T-helper 17 cell (primary cell): ENCODE data around the gene NOL11. TPM values are rescaled to one million over a fixed set of nuclear protein-coding genes. Genes with fewer than 3 reads are reported as not detected.
"Not testable (repeated sequence)": the region's sequence is repeated elsewhere in the genome, so short reads cannot be mapped to it uniquely, and the experiment has no call there.

Experiments used
- ATAC-seq: fragments of 150-1000 bp; cut with Tn5 transposase; 2 replicates; pipeline ENCODE4 v1.10.0; 2021; ENCODE audit warnings: mild to moderate bottlenecking, moderate library complexity
- DNase-seq, 3 donors: peaks; one replicate each; pipeline versions ENCODE4 v3.0.0 to v3.0.0-alpha.2; 2020 to 2021
- H3K9me3 ChIP-seq: one replicate; pipeline ENCODE4 v1.7.0; 2013; ENCODE audit warnings: low read length, mild to moderate bottlenecking; ENCODE audit not compliant: control insufficient read depth, poor library complexity, severe bottlenecking
- H3K27ac Mint-ChIP-seq: one replicate; pipeline ENCODE4 v1.8.0; 2022; ENCODE audit warnings: mild to moderate bottlenecking, moderate library complexity, mixed read lengths
- H3K27me3 Mint-ChIP-seq: one replicate; pipeline ENCODE4 v1.8.0; 2022; ENCODE audit warnings: mixed read lengths
- H3K36me3 Mint-ChIP-seq: one replicate; pipeline ENCODE4 v1.8.0; 2022; ENCODE audit warnings: low read depth, mixed read lengths
- H3K4me1 Mint-ChIP-seq: one replicate; pipeline ENCODE4 v1.8.0; 2022; ENCODE audit warnings: mild to moderate bottlenecking, mixed read lengths
- H3K4me3 Mint-ChIP-seq: one replicate; pipeline ENCODE4 v1.8.0; 2022; ENCODE audit warnings: mild to moderate bottlenecking, moderate library complexity, mixed read lengths
- total RNA-seq, 4 donors: library from RNA in 2 of 4; stranded (reverse) in 2 of 4; gene quantifications; one replicate each; pipeline ENCODE4 v1.2.3 and lab custom pipeline; 2022 to 2026

The NOL11 gene
- total RNA-seq, 2 donors from 2014 or later: 51.4 to 67.8 TPM

- H3K4me3 Mint-ChIP-seq: no peak overlapping the region
- H3K36me3 Mint-ChIP-seq: peaks cover 3% of the 10 kb centered on the region
- H3K27me3 Mint-ChIP-seq: no peaks in the 10 kb centered on the region
- DNase-seq: no peak
- H3K9me3 ChIP-seq: no peaks in the 10 kb centered on the region
- H3K27ac Mint-ChIP-seq: no peak overlapping the region
- H3K4me1 Mint-ChIP-seq: peaks cover 2% of the 10 kb centered on the region
- no peak for ATAC-seq
These were observed 33.7 kb downstream of the NOL11 start for GRCh38 chr17:67751101-67752074.

GRCh38 chr17:67752160-67752559, 34.4 kb downstream of the NOL11 start:
- not testable (repeated sequence) for H3K4me3 Mint-ChIP-seq, DNase-seq, H3K4me1 Mint-ChIP-seq, H3K27ac Mint-ChIP-seq, H3K27me3 Mint-ChIP-seq, ATAC-seq, H3K36me3 Mint-ChIP-seq, H3K9me3 ChIP-seq

GRCh38 chr17:67753026-67753425, 35.3 kb downstream of the NOL11 start:
- Mint-ChIP-seq H3K36me3 (peaks cover 3% of the 10 kb centered on the region), H3K4me3 (no peak overlapping the region), H3K4me1 (peaks cover 2% of the 10 kb centered on the region), H3K27ac (no peak overlapping the region), H3K27me3 (no peaks in the 10 kb centered on the region)
- ATAC-seq (no peak), DNase-seq (no peak)
- H3K9me3 ChIP-seq: no peaks in the 10 kb centered on the region

GRCh38 chr17:67754001-67754400, 36.3 kb downstream of the NOL11 start:
- ATAC-seq (no peak), DNase-seq (no peak)
- H3K9me3 ChIP-seq: no peaks in the 10 kb centered on the region
- Mint-ChIP-seq H3K4me3 (no peak overlapping the region), H3K4me1 (peaks cover 2% of the 10 kb centered on the region), H3K27me3 (no peaks in the 10 kb centered on the region), H3K36me3 (peaks cover 3% of the 10 kb centered on the region), H3K27ac (no peak overlapping the region)

GRCh38 chr17:67754686-67755085, 37.0 kb downstream of the NOL11 start:
- H3K36me3 Mint-ChIP-seq, H3K4me3 Mint-ChIP-seq, DNase-seq, H3K27ac Mint-ChIP-seq, H3K9me3 ChIP-seq, H3K4me1 Mint-ChIP-seq, ATAC-seq, H3K27me3 Mint-ChIP-seq: not testable (repeated sequence)

- not testable (repeated sequence) for H3K27ac Mint-ChIP-seq, H3K4me1 Mint-ChIP-seq, H3K36me3 Mint-ChIP-seq, H3K9me3 ChIP-seq, ATAC-seq, H3K4me3 Mint-ChIP-seq, DNase-seq, H3K27me3 Mint-ChIP-seq
These were observed 39.0 kb downstream of the NOL11 start for GRCh38 chr17:67756766-67757165.

- Mint-ChIP-seq H3K27me3 (no peaks in the 10 kb centered on the region), H3K4me3 (no peak overlapping the region), H3K36me3 (no peaks in the 10 kb centered on the region), H3K27ac (no peak overlapping the region), H3K4me1 (no peaks in the 10 kb centered on the region)
- ATAC-seq (no peak), DNase-seq (no peak)
- no peaks in the 10 kb centered on the region for H3K9me3 ChIP-seq
These were observed 41.8 kb downstream of the NOL11 start for GRCh38 chr17:67759355-67760171.

- H3K4me1 Mint-ChIP-seq: peaks cover 2% of the 10 kb centered on the region
- no peak overlapping the region for H3K4me3 Mint-ChIP-seq
- no peak for DNase-seq
- no peaks in the 10 kb centered on the region for H3K9me3 ChIP-seq
- H3K36me3 Mint-ChIP-seq: no peaks in the 10 kb centered on the region
- H3K27ac Mint-ChIP-seq: no peak overlapping the region
- H3K27me3 Mint-ChIP-seq: no peaks in the 10 kb centered on the region
- ATAC-seq: no peak
These were observed 47.9 kb downstream of the NOL11 start for GRCh38 chr17:67765623-67766022.

- Mint-ChIP-seq H3K27me3 (peaks cover 5% of the 10 kb centered on the region), H3K27ac (no peak overlapping the region), H3K4me1 (peaks cover 2% of the 10 kb centered on the region), H3K36me3 (no peaks in the 10 kb centered on the region), H3K4me3 (no peak overlapping the region)
- no peak for ATAC-seq
- H3K9me3 ChIP-seq: no peaks in the 10 kb centered on the region
- DNase-seq: no peak
These were observed 51.5 kb downstream of the NOL11 start for GRCh38 chr17:67769231-67769630.

- DNase-seq (no peak), ATAC-seq (no peak)
- peaks cover 11% of the 10 kb centered on the region for H3K27me3 Mint-ChIP-seq
- no peak overlapping the region for H3K27ac Mint-ChIP-seq
- H3K9me3 ChIP-seq: no peaks in the 10 kb centered on the region
- H3K36me3 Mint-ChIP-seq: no peaks in the 10 kb centered on the region
- no peak overlapping the region for H3K4me3 Mint-ChIP-seq
- H3K4me1 Mint-ChIP-seq: peaks cover 6% of the 10 kb centered on the region
These were observed 52.8 kb downstream of the NOL11 start for GRCh38 chr17:67770539-67770938.

- H3K9me3 ChIP-seq: no peaks in the 10 kb centered on the region
- Mint-ChIP-seq H3K27ac (no peak overlapping the region), H3K27me3 (peaks cover 11% of the 10 kb centered on the region), H3K36me3 (no peaks in the 10 kb centered on the region), H3K4me1 (peaks cover 6% of the 10 kb centered on the region), H3K4me3 (no peak overlapping the region)
- ATAC-seq: no peak
- DNase-seq: no peak
These were observed 54.9 kb downstream of the NOL11 start for GRCh38 chr17:67772679-67773078.

GRCh38 chr17:67773246-67773645, 55.5 kb downstream of the NOL11 start:
- Mint-ChIP-seq H3K27me3 (peaks cover 11% of the 10 kb centered on the region), H3K4me1 (peaks cover 6% of the 10 kb centered on the region), H3K4me3 (no peak overlapping the region), H3K36me3 (no peaks in the 10 kb centered on the region), H3K27ac (no peak overlapping the region)
- no peaks in the 10 kb centered on the region for H3K9me3 ChIP-seq
- DNase-seq: no peak
- no peak for ATAC-seq

GRCh38 chr17:67779098-67779672, 61.4 kb downstream of the NOL11 start:
- H3K27me3 Mint-ChIP-seq: peaks cover 6% of the 10 kb centered on the region
- peak in 2 of 3 donors; percentile 14 to 15 for DNase-seq
- no peak overlapping the region for H3K4me3 Mint-ChIP-seq
- H3K36me3 Mint-ChIP-seq: no peaks in the 10 kb centered on the region
- H3K27ac Mint-ChIP-seq: no peak overlapping the region
- peak; percentile 57 for ATAC-seq
- H3K4me1 Mint-ChIP-seq: peaks cover 4% of the 10 kb centered on the region
- no peaks in the 10 kb centered on the region for H3K9me3 ChIP-seq
